ENCODE results near the gene TEF. TPM values are rescaled to one million over a fixed set of nuclear protein-coding genes. Genes with fewer than 3 reads are reported as not detected.

TEF gene
- total RNA-seq, 1 donor from 2014 or later, result 13.9 TPM

DNA sequence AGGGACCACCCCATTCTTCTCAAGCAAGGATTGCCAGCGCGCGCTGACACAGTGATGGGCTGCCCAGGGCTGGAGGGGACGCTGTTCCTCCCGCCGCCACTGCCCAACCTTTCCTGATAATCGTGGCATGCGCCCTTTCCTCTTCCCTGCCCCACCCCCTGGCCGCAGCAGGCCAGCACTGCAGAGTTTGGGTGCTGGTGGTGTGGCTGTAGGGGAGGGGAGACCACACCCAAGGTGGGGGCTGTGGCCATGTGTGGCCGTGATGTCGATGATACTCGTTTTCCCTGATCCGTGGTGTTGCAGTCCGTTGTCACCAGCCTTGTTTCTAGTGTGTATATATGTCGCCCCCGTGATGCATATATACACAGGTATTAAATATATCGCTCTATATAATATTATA, 22.8 kb upstream of the TEF start:
- Mint-ChIP-seq H3K27ac (ENCODE audit: unreplicated experiment) (no peak overlapping the region), H3K9me3 (ENCODE audit: unreplicated experiment) (peaks cover 5% of the 10 kb centered on the region), H3K4me1 (ENCODE audit: low read depth, unreplicated experiment) (peaks cover 11% of the 10 kb centered on the region), H3K27me3 (ENCODE audit: unreplicated experiment) (peaks cover 4% of the 10 kb centered on the region), H3K4me3 (ENCODE audit: unreplicated experiment) (no peak overlapping the region), H3K36me3 (ENCODE audit: unreplicated experiment) (no peaks in the 10 kb centered on the region)
- TF ChIP-seq, protein P1, sequence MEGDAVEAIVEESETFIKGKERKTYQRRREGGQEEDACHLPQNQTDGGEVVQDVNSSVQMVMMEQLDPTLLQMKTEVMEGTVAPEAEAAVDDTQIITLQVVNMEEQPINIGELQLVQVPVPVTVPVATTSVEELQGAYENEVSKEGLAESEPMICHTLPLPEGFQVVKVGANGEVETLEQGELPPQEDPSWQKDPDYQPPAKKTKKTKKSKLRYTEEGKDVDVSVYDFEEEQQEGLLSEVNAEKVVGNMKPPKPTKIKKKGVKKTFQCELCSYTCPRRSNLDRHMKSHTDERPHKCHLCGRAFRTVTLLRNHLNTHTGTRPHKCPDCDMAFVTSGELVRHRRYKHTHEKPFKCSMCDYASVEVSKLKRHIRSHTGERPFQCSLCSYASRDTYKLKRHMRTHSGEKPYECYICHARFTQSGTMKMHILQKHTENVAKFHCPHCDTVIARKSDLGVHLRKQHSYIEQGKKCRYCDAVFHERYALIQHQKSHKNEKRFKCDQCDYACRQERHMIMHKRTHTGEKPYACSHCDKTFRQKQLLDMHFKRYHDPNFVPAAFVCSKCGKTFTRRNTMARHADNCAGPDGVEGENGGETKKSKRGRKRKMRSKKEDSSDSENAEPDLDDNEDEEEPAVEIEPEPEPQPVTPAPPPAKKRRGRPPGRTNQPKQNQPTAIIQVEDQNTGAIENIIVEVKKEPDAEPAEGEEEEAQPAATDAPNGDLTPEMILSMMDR (IDR thresholded peaks at IDR 0.05; ENCODE audit: partially characterized antibody, unreplicated experiment), result no peak
- DNase-seq, result no peak

DNA sequence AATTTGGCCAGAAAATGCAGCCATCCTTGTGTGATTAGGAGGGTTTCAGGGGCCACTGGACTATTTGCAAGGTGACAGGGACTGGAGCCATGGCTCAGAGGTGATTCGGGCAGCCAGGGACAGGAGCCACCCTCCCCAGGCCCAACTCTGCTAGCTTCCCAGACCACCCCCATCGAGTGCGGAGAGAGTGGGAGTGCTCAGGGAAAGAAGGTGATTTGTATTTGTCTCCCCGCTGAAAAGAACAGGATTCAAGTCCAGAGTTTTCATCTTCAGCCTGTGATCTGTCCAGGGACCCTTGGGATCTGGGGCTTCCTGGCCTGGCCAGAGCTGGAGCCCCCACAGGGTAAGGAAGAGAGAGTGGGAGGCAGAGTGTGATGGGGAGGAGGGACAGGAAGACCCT, 22.4 kb upstream of the TEF start:
- no peak overlapping the region for H3K4me3 Mint-ChIP-seq (ENCODE audit: unreplicated experiment)
- H3K36me3 Mint-ChIP-seq (ENCODE audit: unreplicated experiment), result no peaks in the 10 kb centered on the region
- no peak for DNase-seq
- H3K9me3 Mint-ChIP-seq (ENCODE audit: unreplicated experiment), result peaks cover 5% of the 10 kb centered on the region
- H3K27ac Mint-ChIP-seq (ENCODE audit: unreplicated experiment), result no peak overlapping the region
- H3K4me1 Mint-ChIP-seq (ENCODE audit: low read depth, unreplicated experiment), result peaks cover 9% of the 10 kb centered on the region
- TF ChIP-seq, protein P1 (IDR thresholded peaks at IDR 0.05; ENCODE audit: partially characterized antibody, unreplicated experiment), result no peak
- H3K27me3 Mint-ChIP-seq (ENCODE audit: unreplicated experiment), result peaks cover 4% of the 10 kb centered on the region

DNA sequence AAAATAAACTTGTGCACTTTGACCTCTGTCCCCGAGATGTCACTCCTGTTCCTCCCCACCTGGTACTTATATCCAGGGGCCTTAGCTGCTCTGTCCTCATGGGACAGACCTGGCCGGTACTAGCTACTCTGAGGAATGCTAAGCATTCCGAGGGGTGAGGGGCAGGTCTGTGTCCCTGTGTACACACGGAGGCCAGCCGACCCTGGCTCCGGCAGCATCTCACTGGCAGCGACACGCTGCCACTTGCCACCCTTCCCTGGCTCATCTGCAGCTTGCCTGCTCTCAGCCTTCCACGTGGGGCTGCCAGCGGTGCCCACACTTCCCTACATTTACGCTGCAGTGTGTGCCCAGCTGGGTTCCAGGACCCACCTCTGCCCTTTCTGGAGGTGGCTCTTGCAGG, 21.6 kb upstream of the TEF start:
- TF ChIP-seq, protein P1 (IDR thresholded peaks at IDR 0.05; ENCODE audit: partially characterized antibody, unreplicated experiment), result no peak
- Mint-ChIP-seq H3K27me3 (ENCODE audit: unreplicated experiment) (peaks cover 4% of the 10 kb centered on the region), H3K36me3 (ENCODE audit: unreplicated experiment) (no peaks in the 10 kb centered on the region), H3K4me1 (ENCODE audit: low read depth, unreplicated experiment) (peaks cover 9% of the 10 kb centered on the region), H3K9me3 (ENCODE audit: unreplicated experiment) (peaks cover 2% of the 10 kb centered on the region), H3K4me3 (ENCODE audit: unreplicated experiment) (no peak overlapping the region), H3K27ac (ENCODE audit: unreplicated experiment) (no peak overlapping the region)
- DNase-seq, result no peak

DNA sequence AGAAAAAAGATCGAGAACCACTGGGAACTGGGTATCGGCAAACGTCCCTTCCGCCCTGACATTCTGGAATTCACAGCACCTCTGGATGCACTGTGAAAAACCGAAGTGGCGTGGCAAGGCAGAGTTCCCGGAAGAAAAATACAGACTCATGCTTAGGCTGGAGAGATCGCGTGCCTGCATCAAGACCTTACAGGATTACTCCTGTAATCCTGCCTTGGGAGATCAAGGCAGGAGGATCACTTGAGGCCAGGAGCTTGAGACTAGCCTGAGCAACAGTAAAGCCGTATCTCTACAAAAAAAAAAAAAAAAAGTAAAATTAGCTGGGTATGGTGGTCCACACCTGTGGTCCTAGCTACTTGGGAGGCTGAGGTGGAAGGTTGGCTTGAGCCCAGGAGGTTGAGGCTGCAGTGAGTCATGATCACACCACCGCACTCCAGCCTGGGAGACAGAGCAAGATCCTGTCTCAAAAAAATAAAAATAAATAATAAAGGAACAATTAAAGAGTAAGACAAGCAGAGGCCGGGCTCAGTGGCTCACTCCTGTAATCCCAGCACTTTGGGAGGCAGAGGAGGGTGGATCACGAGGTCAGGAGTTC, 19.9 kb upstream of the TEF start:
- Mint-ChIP-seq H3K4me3 (ENCODE audit: unreplicated experiment) (no peak overlapping the region), H3K9me3 (ENCODE audit: unreplicated experiment) (peaks cover 2% of the 10 kb centered on the region), H3K27me3 (ENCODE audit: unreplicated experiment) (peaks cover 4% of the 10 kb centered on the region), H3K27ac (ENCODE audit: unreplicated experiment) (no peak overlapping the region), H3K36me3 (ENCODE audit: unreplicated experiment) (no peaks in the 10 kb centered on the region), H3K4me1 (ENCODE audit: low read depth, unreplicated experiment) (peaks cover 9% of the 10 kb centered on the region)
- DNase-seq, result no peak
- TF ChIP-seq, protein P1 (IDR thresholded peaks at IDR 0.05; ENCODE audit: partially characterized antibody, unreplicated experiment), result no peak

DNA sequence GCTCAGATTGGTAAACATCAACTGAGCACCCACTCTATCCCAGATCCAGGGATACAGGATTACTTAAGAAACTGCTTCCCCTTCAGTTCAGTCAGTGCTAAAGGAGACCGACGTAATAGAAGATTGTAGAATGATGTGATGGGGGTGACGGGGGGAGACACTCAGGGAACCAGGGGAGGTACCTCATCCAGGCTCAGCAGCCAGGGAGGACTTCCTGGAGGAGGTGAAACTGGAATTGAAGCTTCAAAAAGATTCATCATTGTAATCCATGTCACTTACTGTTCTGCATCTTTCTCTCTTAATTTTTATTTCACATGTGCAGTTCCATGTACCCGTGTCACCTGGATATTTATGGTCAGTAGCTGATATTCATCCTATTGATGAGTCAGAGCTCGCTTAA, 19.1 kb upstream of the TEF start:
- H3K4me1 Mint-ChIP-seq (ENCODE audit: low read depth, unreplicated experiment), result peaks cover 11% of the 10 kb centered on the region
- DNase-seq, result no peak
- H3K4me3 Mint-ChIP-seq (ENCODE audit: unreplicated experiment), result no peak overlapping the region
- no peak overlapping the region for H3K27ac Mint-ChIP-seq (ENCODE audit: unreplicated experiment)
- TF ChIP-seq, protein P1 (IDR thresholded peaks at IDR 0.05; ENCODE audit: partially characterized antibody, unreplicated experiment), result no peak
- peaks cover 4% of the 10 kb centered on the region for H3K27me3 Mint-ChIP-seq (ENCODE audit: unreplicated experiment)
- H3K9me3 Mint-ChIP-seq (ENCODE audit: unreplicated experiment), result peaks cover 2% of the 10 kb centered on the region
- no peaks in the 10 kb centered on the region for H3K36me3 Mint-ChIP-seq (ENCODE audit: unreplicated experiment)

Data from glutamatergic neuron (in vitro differentiated cells).